Transverse colon (tissue), 4 donors: ENCODE data around the gene C19orf85.

Source experiments
- POLR2AphosphoS5 ChIP-seq, 3 donors: sonication (generic); formaldehyde crosslinking; IDR thresholded peaks; one replicate each; pipeline ENCODE4 v1.6.1; 2016; ENCODE audit warnings: antibody characterized with exemption in 3 of 3
- TF ChIP-seq, protein P1 (sequence below), 5 experiments: fragments of 200-600 bp in 3 of 5; fragments of 450-650 bp in 2 of 5; sonication (generic) in 3 of 5; IDR thresholded peaks; 1 replicate in 2 of 5; 2 replicates in 3 of 5; pipeline ENCODE4 v1.5.1; 2016 to 2017; ENCODE audit warnings: antibody characterized with exemption in 5 of 5, inconsistent platforms in 3 of 5, mild to moderate bottlenecking in 2 of 5, moderate library complexity in 1 of 5

DNA sequence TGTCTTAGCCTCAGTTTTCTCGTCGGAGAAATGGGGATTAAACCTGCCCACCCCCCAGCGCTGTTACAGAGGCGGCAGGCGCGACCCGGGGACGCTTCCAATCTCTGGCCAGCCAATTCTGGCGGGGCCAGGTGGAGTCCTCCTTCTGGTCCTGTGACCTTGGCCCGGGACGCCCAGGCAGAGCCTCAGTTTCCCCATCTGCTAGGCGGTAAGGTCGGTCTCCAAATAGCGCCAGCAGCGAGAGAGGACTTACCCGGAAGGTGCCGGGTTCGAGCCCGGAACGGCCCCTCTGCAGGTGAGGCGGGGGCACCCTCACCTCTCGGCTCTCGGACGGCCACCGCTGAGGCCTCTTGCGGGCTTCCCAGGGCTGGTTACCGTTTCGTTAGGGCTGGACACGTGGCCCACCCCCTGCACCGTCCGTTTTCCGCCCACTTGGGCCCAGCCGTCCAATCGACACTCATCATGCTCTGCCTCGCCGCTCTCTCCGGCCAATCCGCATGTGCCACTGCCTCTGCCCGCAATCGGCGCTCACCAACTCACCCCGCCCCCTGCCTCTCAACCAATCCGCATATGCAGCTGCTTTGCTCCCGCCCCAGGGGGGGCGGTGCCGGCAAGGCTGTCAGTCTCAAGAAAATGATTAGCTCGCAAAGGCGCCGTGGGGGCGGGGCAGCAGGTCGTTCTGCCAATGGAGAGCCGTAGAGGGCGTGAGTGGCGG lies 3.1 kb downstream of the C19orf85 start, which contains the start of gene ISOC2:
- TF ChIP-seq, protein P1, sequence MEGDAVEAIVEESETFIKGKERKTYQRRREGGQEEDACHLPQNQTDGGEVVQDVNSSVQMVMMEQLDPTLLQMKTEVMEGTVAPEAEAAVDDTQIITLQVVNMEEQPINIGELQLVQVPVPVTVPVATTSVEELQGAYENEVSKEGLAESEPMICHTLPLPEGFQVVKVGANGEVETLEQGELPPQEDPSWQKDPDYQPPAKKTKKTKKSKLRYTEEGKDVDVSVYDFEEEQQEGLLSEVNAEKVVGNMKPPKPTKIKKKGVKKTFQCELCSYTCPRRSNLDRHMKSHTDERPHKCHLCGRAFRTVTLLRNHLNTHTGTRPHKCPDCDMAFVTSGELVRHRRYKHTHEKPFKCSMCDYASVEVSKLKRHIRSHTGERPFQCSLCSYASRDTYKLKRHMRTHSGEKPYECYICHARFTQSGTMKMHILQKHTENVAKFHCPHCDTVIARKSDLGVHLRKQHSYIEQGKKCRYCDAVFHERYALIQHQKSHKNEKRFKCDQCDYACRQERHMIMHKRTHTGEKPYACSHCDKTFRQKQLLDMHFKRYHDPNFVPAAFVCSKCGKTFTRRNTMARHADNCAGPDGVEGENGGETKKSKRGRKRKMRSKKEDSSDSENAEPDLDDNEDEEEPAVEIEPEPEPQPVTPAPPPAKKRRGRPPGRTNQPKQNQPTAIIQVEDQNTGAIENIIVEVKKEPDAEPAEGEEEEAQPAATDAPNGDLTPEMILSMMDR (IDR thresholded peaks at IDR 0.05): peak in 1 of 5 experiments; percentile 10
- peak; percentile 52 to 80 (median 68) for TF ChIP-seq POLR2AphosphoS5 (IDR thresholded peaks at IDR 0.05)
